IPS-18c (cell line): ENCODE measurements around the gene MYOZ2.

ENCODE experiments used
- H3K4me3 ChIP-seq: 2 replicates; pipeline ENCODE4 v1.7.0; 2013; ENCODE audit warnings: low read depth, mild to moderate bottlenecking, low read length, moderate library complexity; ENCODE audit not compliant: insufficient read depth
- H3K9me3 ChIP-seq: one replicate; pipeline ENCODE4 v1.6.1; 2013; ENCODE audit warnings: mild to moderate bottlenecking, low read length, moderate library complexity; ENCODE audit not compliant: control insufficient read depth, insufficient read depth

The MYOZ2 gene

GRCh38 chr4:119135721-119136121 is at the start of gene MYOZ2:
Gene MYOZ2 (plus strand): TSS chr4:119135832. CDS start chr4:119136526, 694 bp downstream.
- H3K9me3 ChIP-seq: no peaks in the 10 kb centered on the region
- H3K4me3 ChIP-seq: no peak within 1 kb of the TSS

GRCh38 chr4:119087121-119087520 is 48.5 kb upstream of the MYOZ2 start:
- Histone ChIP-seq H3K9me3 (no peaks in the 10 kb centered on the region), H3K4me3 (no peak overlapping the region)

- H3K9me3 ChIP-seq: no peaks in the 10 kb centered on the region
These were observed 48.0 kb upstream of the MYOZ2 start for GRCh38 chr4:119087656-119088055.

GRCh38 chr4:119093042-119093827 is 42.4 kb upstream of the MYOZ2 start:
- H3K9me3 ChIP-seq: no peaks in the 10 kb centered on the region
- no peak overlapping the region for H3K4me3 ChIP-seq

More at GRCh38 chr4:119087656-119088055, 48.0 kb upstream of the MYOZ2 start:
- no peak overlapping the region for H3K4me3 ChIP-seq

- Histone ChIP-seq H3K4me3 (no peak overlapping the region), H3K9me3 (no peaks in the 10 kb centered on the region)
These were observed 38.2 kb upstream of the MYOZ2 start for GRCh38 chr4:119097282-119097900.

- Histone ChIP-seq H3K4me3 (no peak overlapping the region), H3K9me3 (no peaks in the 10 kb centered on the region)
These were observed 37.3 kb upstream of the MYOZ2 start for GRCh38 chr4:119098306-119098705.

GRCh38 chr4:119099227-119099810 is 36.3 kb upstream of the MYOZ2 start:
- Histone ChIP-seq H3K4me3 (no peak overlapping the region), H3K9me3 (no peaks in the 10 kb centered on the region)

- no peak overlapping the region for H3K4me3 ChIP-seq
- H3K9me3 ChIP-seq: no peaks in the 10 kb centered on the region
These were observed 35.0 kb upstream of the MYOZ2 start for GRCh38 chr4:119100655-119101054.

- Histone ChIP-seq H3K9me3 (no peaks in the 10 kb centered on the region), H3K4me3 (no peak overlapping the region)
These were observed 32.4 kb upstream of the MYOZ2 start for GRCh38 chr4:119103263-119103662.

- Histone ChIP-seq H3K9me3 (no peaks in the 10 kb centered on the region), H3K4me3 (no peak overlapping the region)
These were observed 30.9 kb upstream of the MYOZ2 start for GRCh38 chr4:119104644-119105273.

GRCh38 chr4:119105605-119106004 is 30.0 kb upstream of the MYOZ2 start:
- H3K4me3 ChIP-seq: no peak overlapping the region
- H3K9me3 ChIP-seq: no peaks in the 10 kb centered on the region

GRCh38 chr4:119106036-119107000 is 29.3 kb upstream of the MYOZ2 start:
- Histone ChIP-seq H3K4me3 (no peak overlapping the region), H3K9me3 (no peaks in the 10 kb centered on the region)

GRCh38 chr4:119110121-119110520 is 25.5 kb upstream of the MYOZ2 start:
- Histone ChIP-seq H3K4me3 (no peak overlapping the region), H3K9me3 (no peaks in the 10 kb centered on the region)

- no peak overlapping the region for H3K4me3 ChIP-seq
- H3K9me3 ChIP-seq: no peaks in the 10 kb centered on the region
These were observed 24.3 kb upstream of the MYOZ2 start for GRCh38 chr4:119111296-119111695.

- no peak overlapping the region for H3K4me3 ChIP-seq
- H3K9me3 ChIP-seq: no peaks in the 10 kb centered on the region
These were observed 22.5 kb upstream of the MYOZ2 start for GRCh38 chr4:119113033-119113655.

GRCh38 chr4:119116021-119116420 is 19.6 kb upstream of the MYOZ2 start:
- Histone ChIP-seq H3K4me3 (no peak overlapping the region), H3K9me3 (no peaks in the 10 kb centered on the region)
